Measurements from ENCODE around the gene H1-8. TPM values are rescaled to one million over a fixed set of nuclear protein-coding genes. Genes with fewer than 3 reads are reported as not detected.

H1-8 gene
- total RNA-seq, 4 donors from 2014 or later: not detected

GRCh38 chr3:129552287-129553050 is 9.5 kb downstream of the H1-8 start:
- Histone ChIP-seq H3K4me1 (peaks cover 30 to 45% (median 39%) of the 10 kb centered on the region in 4 donors), H3K27me3 (no peaks in the 10 kb centered on the region), H3K9me3 (no peaks in the 10 kb centered on the region), H3K27ac (replicated peaks in 1 of 4) (no peak overlapping the region), H3K4me3 (no peak overlapping the region), H3K36me3 (peaks cover 5 to 24% (median 18%) of the 10 kb centered on the region in 4 donors)
- 79% methylated on average over 10 of the region's 10 CpGs for WGBS
- TF ChIP-seq POLR2AphosphoS5 (IDR thresholded peaks at IDR 0.05): no peak
- intact Hi-C loops (cut with DNase I): no loop called here
- no peak for DNase-seq (ENCODE audit: extremely low spot score)

GRCh38 chr3:129553171-129553570 is 10.2 kb downstream of the H1-8 start:
- DNase-seq (ENCODE audit: extremely low spot score): no peak
- WGBS: 71% methylated on average over 6 of the region's 6 CpGs
- TF ChIP-seq CTCF (IDR thresholded peaks at IDR 0.05): no peak
- TF ChIP-seq EP300 (IDR thresholded peaks at IDR 0.05): no peak
- no peak for TF ChIP-seq POLR2AphosphoS5 (IDR thresholded peaks at IDR 0.05)
- TF ChIP-seq POLR2A (IDR thresholded peaks at IDR 0.05; ENCODE audit: low read depth): no peak

DNA sequence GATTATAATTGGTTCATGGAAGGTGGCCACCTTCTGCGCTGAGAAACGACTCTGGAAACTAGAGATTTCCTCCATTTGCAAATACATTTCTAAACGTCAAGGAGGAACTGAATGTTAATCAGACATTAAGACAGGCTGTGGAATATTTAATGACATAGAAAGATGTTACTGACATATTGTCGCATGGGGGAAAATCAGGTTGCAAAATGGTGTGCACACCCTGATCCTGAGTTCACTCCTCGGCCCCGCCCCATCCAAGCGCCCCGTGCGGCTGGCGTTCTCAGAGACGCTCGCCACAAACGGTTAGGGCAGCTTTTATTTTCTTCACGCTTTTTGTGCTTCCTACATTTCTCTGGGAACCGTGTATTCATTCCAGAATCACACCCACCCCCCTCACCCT is 10.7 kb downstream of the H1-8 start:
- Histone ChIP-seq H3K36me3 (peaks cover 5 to 36% (median 29%) of the 10 kb centered on the region in 4 donors), H3K27me3 (no peaks in the 10 kb centered on the region), H3K4me3 (no peak overlapping the region), H3K9me3 (no peaks in the 10 kb centered on the region), H3K4me1 (peaks cover 41 to 57% (median 50%) of the 10 kb centered on the region in 4 donors), H3K27ac (replicated peaks in 1 of 4) (no peak overlapping the region)
- intact Hi-C loops (cut with DNase I): no loop called here
- 61% methylated on average over 15 of the region's 15 CpGs for WGBS
- DNase-seq (ENCODE audit: extremely low spot score): no peak
- no peak for TF ChIP-seq EP300 (IDR thresholded peaks at IDR 0.05)
- TF ChIP-seq POLR2AphosphoS5 (IDR thresholded peaks at IDR 0.05): no peak
- TF ChIP-seq POLR2A (IDR thresholded peaks at IDR 0.05; ENCODE audit: low read depth): no peak
- TF ChIP-seq CTCF (IDR thresholded peaks at IDR 0.05): no peak

More at GRCh38 chr3:129553171-129553570, 10.2 kb downstream of the H1-8 start:
- intact Hi-C loops (cut with DNase I): no loop called here
- no peaks in the 10 kb centered on the region for H3K9me3 ChIP-seq
- H3K4me3 ChIP-seq: no peak overlapping the region
- H3K27me3 ChIP-seq: no peaks in the 10 kb centered on the region
- H3K4me1 ChIP-seq: peaks cover 37 to 52% (median 46%) of the 10 kb centered on the region in 4 donors
- peak overlapping the region in 1 of 4 donors; percentile 22 for H3K27ac ChIP-seq (replicated peaks in 1 of 4)
- H3K36me3 ChIP-seq: peaks cover 5 to 31% (median 25%) of the 10 kb centered on the region in 4 donors

GRCh38 chr3:129554356-129555152 is 11.6 kb downstream of the H1-8 start:
- Histone ChIP-seq H3K4me3 (no peak overlapping the region), H3K27me3 (no peaks in the 10 kb centered on the region), H3K4me1 (peaks cover 47 to 65% (median 58%) of the 10 kb centered on the region in 4 donors), H3K36me3 (peaks cover 5 to 44% (median 37%) of the 10 kb centered on the region in 4 donors), H3K27ac (replicated peaks in 1 of 4) (peak overlapping the region in 2 of 4 donors; percentile 3 to 14), H3K9me3 (no peaks in the 10 kb centered on the region)
- 56% methylated on average over 13 of the region's 13 CpGs for WGBS
- intact Hi-C loops (cut with DNase I): no loop called here
- TF ChIP-seq POLR2AphosphoS5 (IDR thresholded peaks at IDR 0.05) (no peak), EP300 (IDR thresholded peaks at IDR 0.05) (no peak), POLR2A (IDR thresholded peaks at IDR 0.05; ENCODE audit: low read depth) (no peak), CTCF (IDR thresholded peaks at IDR 0.05) (no peak)
- no peak for DNase-seq (ENCODE audit: extremely low spot score)

- intact Hi-C loops (cut with DNase I): no loop called here
- Histone ChIP-seq H3K27me3 (no peaks in the 10 kb centered on the region), H3K36me3 (peaks cover 8 to 50% (median 43%) of the 10 kb centered on the region in 4 donors), H3K9me3 (no peaks in the 10 kb centered on the region), H3K27ac (replicated peaks in 1 of 4) (peak overlapping the region in 1 of 4 donors; percentile 3), H3K4me1 (peaks cover 53 to 71% (median 63%) of the 10 kb centered on the region in 4 donors), H3K4me3 (no peak overlapping the region)
- TF ChIP-seq POLR2AphosphoS5 (IDR thresholded peaks at IDR 0.05): no peak
- DNase-seq (ENCODE audit: extremely low spot score): no peak
- 86% methylated on average over 8 of the region's 15 CpGs for WGBS
Observed at GRCh38 chr3:129555153-129555550, 12.2 kb downstream of the H1-8 start.
